Astrocyte (in vitro differentiated cells and primary cell): ENCODE measurements around the gene FAM210B. TPM values are rescaled to one million over a fixed set of nuclear protein-coding genes. Genes with fewer than 3 reads are reported as not detected.

ENCODE experiments used
- DNase-seq: peaks from one replicate; pipeline ENCODE4 v3.0.0-alpha.2; 2010; ENCODE audit warnings: low read depth
- FAIRE-seq: peaks from 2 replicates; lab custom pipeline; 2011; peaks lifted over from hg19 to GRCh38; lab: Jason Lieb, UNC
- H2AFZ ChIP-seq: 2 replicates; pipeline ENCODE4 v1.6.0; 2012; ENCODE audit warnings: low read depth, low read length, inconsistent platforms
- H3K27ac ChIP-seq: 2 replicates; pipeline ENCODE4 v1.5.1; 2011; ENCODE audit warnings: low read depth, low read length, inconsistent platforms
- H3K27me3 ChIP-seq: 2 replicates; pipeline ENCODE4 v1.6.0; 2011; ENCODE audit warnings: low read length, inconsistent platforms; ENCODE audit not compliant: insufficient read depth
- H3K36me3 ChIP-seq: 2 replicates; pipeline ENCODE4 v1.5.1; 2011; ENCODE audit warnings: low read length, inconsistent platforms; ENCODE audit not compliant: insufficient read depth
- H3K4me1 ChIP-seq: 2 replicates; pipeline ENCODE4 v1.5.1; 2011; ENCODE audit warnings: low read length, inconsistent platforms; ENCODE audit not compliant: insufficient read depth
- H3K4me2 ChIP-seq: 2 replicates; pipeline ENCODE4 v1.6.0; 2012; ENCODE audit warnings: low read length, inconsistent platforms
- H3K4me3 ChIP-seq: 2 replicates; pipeline ENCODE4 v1.5.1; 2011; ENCODE audit warnings: low read depth, mild to moderate bottlenecking, low read length, inconsistent platforms; ENCODE audit not compliant: insufficient read depth
- H3K79me2 ChIP-seq: 2 replicates; pipeline ENCODE4 v1.6.0; 2012; ENCODE audit warnings: mild to moderate bottlenecking, low read length, inconsistent platforms; ENCODE audit not compliant: insufficient read depth
- H3K9ac ChIP-seq: 2 replicates; pipeline ENCODE4 v1.6.0; 2012; ENCODE audit warnings: mild to moderate bottlenecking, low read length, inconsistent platforms
- H3K9me3 ChIP-seq: 2 replicates; pipeline ENCODE4 v1.5.1; 2012; ENCODE audit warnings: low read depth, mild to moderate bottlenecking, low read length, inconsistent platforms; ENCODE audit not compliant: insufficient read depth
- H4K20me1 ChIP-seq: 2 replicates; pipeline ENCODE4 v1.6.0; 2012; ENCODE audit warnings: low read length, inconsistent platforms; ENCODE audit not compliant: insufficient read depth
- H3K27ac Mint-ChIP-seq: one replicate; pipeline ENCODE4 v1.8.0; 2021; ENCODE audit warnings: mild to moderate bottlenecking, mixed read lengths; ENCODE audit not compliant: unreplicated experiment
- H3K27me3 Mint-ChIP-seq: one replicate; pipeline ENCODE4 v1.8.0; 2021; ENCODE audit warnings: low read depth, mixed read lengths; ENCODE audit not compliant: unreplicated experiment
- H3K36me3 Mint-ChIP-seq: one replicate; pipeline ENCODE4 v1.8.0; 2021; ENCODE audit warnings: low read depth, mixed read lengths; ENCODE audit not compliant: unreplicated experiment
- H3K4me1 Mint-ChIP-seq: one replicate; pipeline ENCODE4 v1.8.0; 2021; ENCODE audit warnings: low read depth, mixed read lengths; ENCODE audit not compliant: unreplicated experiment
- H3K4me3 Mint-ChIP-seq: one replicate; pipeline ENCODE4 v1.8.0; 2021; ENCODE audit warnings: mild to moderate bottlenecking, moderate library complexity, mixed read lengths; ENCODE audit not compliant: unreplicated experiment
- H3K9me3 Mint-ChIP-seq: one replicate; pipeline ENCODE4 v1.8.0; 2021; ENCODE audit warnings: mild to moderate bottlenecking, mixed read lengths; ENCODE audit not compliant: unreplicated experiment
- EZH2 ChIP-seq: IDR thresholded peaks from 2 replicates; pipeline ENCODE4 v1.6.1; 2012; ENCODE audit warnings: mild to moderate bottlenecking, low read length, inconsistent platforms; ENCODE audit not compliant: insufficient read depth
- total RNA-seq: library from RNA; stranded (reverse); gene quantifications from 2 replicates; pipeline ENCODE4 v1.2.1, GENCODE V29; 2021
- TF ChIP-seq, protein P1 (sequence below): IDR thresholded peaks from 2 replicates; pipeline ENCODE4 v1.5.1; 2011; ENCODE audit warnings: low read depth, mild to moderate bottlenecking, inconsistent platforms, low read length, moderate library complexity; ENCODE audit not compliant: insufficient read depth

The FAM210B gene
- total RNA-seq, 1 donor from 2014 or later: 46.3 TPM

DNA sequence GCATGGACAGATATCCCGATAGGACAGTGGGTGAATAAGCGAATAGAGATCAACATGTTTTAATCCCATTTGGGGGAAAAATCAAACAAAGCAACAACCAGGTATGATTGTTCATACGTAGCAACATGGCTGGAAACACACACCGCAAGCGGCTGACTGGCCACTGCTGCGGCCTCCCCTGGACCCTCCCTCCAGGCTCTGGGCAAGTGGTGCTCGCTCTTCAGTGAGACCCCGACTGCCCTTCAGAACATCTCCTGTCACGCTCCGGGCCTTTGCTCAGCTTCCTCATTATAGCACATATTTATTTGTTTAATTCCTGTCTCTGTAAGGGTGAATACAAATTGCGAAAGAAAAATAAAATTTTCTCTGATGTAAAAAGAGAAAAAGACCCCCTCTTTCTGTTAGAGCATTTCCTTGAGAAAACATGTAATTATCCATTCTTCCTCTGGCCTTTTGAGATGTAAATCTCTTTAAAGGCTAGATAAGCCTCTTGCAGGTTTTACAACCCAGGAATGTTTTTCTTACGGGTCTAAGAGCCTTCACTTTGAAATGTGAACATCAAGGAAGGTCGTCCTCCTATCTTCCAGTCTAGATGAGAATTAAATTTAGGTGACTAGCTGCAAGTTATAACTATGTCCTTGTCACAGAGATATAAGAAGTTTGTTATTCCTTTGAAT, 11.0 kb upstream of the FAM210B start:
- H3K9ac ChIP-seq: no peak overlapping the region
- FAIRE-seq (no peak), DNase-seq (no peak)
- no peaks in the 10 kb centered on the region for H3K36me3 Mint-ChIP-seq
- no peak overlapping the region for H3K4me3 Mint-ChIP-seq
- H3K9me3 ChIP-seq: no peaks in the 10 kb centered on the region
- H3K27me3 Mint-ChIP-seq: peaks cover 56% of the 10 kb centered on the region
- peaks cover 4% of the 10 kb centered on the region for H3K4me1 ChIP-seq
- H3K27ac ChIP-seq: no peak overlapping the region
- no peak overlapping the region for H3K4me3 ChIP-seq
- H3K27ac Mint-ChIP-seq: no peak overlapping the region
- peaks cover 9% of the 10 kb centered on the region for H3K27me3 ChIP-seq
- H3K4me1 Mint-ChIP-seq: no peaks in the 10 kb centered on the region
- H3K79me2 ChIP-seq: no peaks in the 10 kb centered on the region
- TF ChIP-seq EZH2: no peak
- no peaks in the 10 kb centered on the region for H4K20me1 ChIP-seq
- H3K4me2 ChIP-seq: peak overlapping the region; percentile 46
- peaks cover 6% of the 10 kb centered on the region for H3K9me3 Mint-ChIP-seq
- no peaks in the 10 kb centered on the region for H3K36me3 ChIP-seq
- peak overlapping the region; percentile 19 for H2AFZ ChIP-seq

GRCh38 chr20:56348305-56348693, 10.5 kb upstream of the FAM210B start:
- Histone ChIP-seq H3K36me3 (no peaks in the 10 kb centered on the region), H3K27ac (no peak overlapping the region), H2AFZ (peak overlapping the region; percentile 19), H3K4me2 (peak overlapping the region; percentile 46), H3K79me2 (no peaks in the 10 kb centered on the region), H3K4me1 (peaks cover 4% of the 10 kb centered on the region), H3K9ac (no peak overlapping the region), H3K9me3 (no peaks in the 10 kb centered on the region), H4K20me1 (no peaks in the 10 kb centered on the region), H3K4me3 (no peak overlapping the region), H3K27me3 (peaks cover 7% of the 10 kb centered on the region)
- TF ChIP-seq EZH2: no peak
- TF ChIP-seq, protein P1, sequence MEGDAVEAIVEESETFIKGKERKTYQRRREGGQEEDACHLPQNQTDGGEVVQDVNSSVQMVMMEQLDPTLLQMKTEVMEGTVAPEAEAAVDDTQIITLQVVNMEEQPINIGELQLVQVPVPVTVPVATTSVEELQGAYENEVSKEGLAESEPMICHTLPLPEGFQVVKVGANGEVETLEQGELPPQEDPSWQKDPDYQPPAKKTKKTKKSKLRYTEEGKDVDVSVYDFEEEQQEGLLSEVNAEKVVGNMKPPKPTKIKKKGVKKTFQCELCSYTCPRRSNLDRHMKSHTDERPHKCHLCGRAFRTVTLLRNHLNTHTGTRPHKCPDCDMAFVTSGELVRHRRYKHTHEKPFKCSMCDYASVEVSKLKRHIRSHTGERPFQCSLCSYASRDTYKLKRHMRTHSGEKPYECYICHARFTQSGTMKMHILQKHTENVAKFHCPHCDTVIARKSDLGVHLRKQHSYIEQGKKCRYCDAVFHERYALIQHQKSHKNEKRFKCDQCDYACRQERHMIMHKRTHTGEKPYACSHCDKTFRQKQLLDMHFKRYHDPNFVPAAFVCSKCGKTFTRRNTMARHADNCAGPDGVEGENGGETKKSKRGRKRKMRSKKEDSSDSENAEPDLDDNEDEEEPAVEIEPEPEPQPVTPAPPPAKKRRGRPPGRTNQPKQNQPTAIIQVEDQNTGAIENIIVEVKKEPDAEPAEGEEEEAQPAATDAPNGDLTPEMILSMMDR: no peak
- H3K9me3 Mint-ChIP-seq: peaks cover 6% of the 10 kb centered on the region
- no peak overlapping the region for H3K4me3 Mint-ChIP-seq
- no peak overlapping the region for H3K27ac Mint-ChIP-seq
- H3K36me3 Mint-ChIP-seq: no peaks in the 10 kb centered on the region
- H3K27me3 Mint-ChIP-seq: peaks cover 52% of the 10 kb centered on the region
- no peaks in the 10 kb centered on the region for H3K4me1 Mint-ChIP-seq
- FAIRE-seq: no peak
- no peak for DNase-seq

DNA sequence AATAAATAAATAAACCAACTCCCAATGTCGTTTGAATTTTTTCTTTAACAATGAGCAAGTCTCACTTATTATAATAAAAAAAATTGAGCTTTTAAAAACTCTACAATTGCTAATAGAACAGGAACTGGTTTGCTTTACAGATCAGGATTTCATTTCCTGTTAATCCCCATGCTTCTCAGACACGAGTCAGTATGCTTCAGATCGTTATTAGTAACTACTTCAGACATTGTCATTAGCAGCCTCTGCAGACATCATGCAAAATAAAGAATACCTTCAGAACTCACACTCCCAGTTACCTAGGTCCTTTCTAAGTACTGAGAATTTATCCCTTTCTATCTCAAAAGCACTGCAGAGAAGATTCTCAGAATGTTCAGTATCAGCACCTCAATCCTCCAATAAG, 10.0 kb upstream of the FAM210B start:
- Histone ChIP-seq H3K4me2 (peak overlapping the region; percentile 46), H2AFZ (no peak overlapping the region), H4K20me1 (no peaks in the 10 kb centered on the region), H3K9me3 (no peaks in the 10 kb centered on the region), H3K27me3 (peaks cover 2% of the 10 kb centered on the region), H3K4me1 (peaks cover 4% of the 10 kb centered on the region), H3K9ac (no peak overlapping the region), H3K27ac (no peak overlapping the region), H3K79me2 (no peaks in the 10 kb centered on the region), H3K4me3 (no peak overlapping the region), H3K36me3 (no peaks in the 10 kb centered on the region)
- H3K27me3 Mint-ChIP-seq: peaks cover 51% of the 10 kb centered on the region
- H3K4me1 Mint-ChIP-seq: no peaks in the 10 kb centered on the region
- FAIRE-seq (no peak), DNase-seq (peak; percentile 45)
- H3K4me3 Mint-ChIP-seq: no peak overlapping the region
- H3K9me3 Mint-ChIP-seq: peaks cover 6% of the 10 kb centered on the region
- no peak overlapping the region for H3K27ac Mint-ChIP-seq
- no peaks in the 10 kb centered on the region for H3K36me3 Mint-ChIP-seq
- no peak for TF ChIP-seq EZH2
- TF ChIP-seq, protein P1: no peak
